Measurements from ENCODE around the gene BTNL9. TPM values are rescaled to one million over a fixed set of nuclear protein-coding genes. Genes with fewer than 3 reads are reported as not detected.

Gene BTNL9
- total RNA-seq, 1 experiment from 2014 or later: not detected

- H3K4me3 ChIP-seq (ENCODE audit: low read depth, low read length, poor library complexity, severe bottlenecking): no peak overlapping the region
- no peaks in the 10 kb centered on the region for H3K4me1 ChIP-seq (ENCODE audit: insufficient read depth, low read length, poor library complexity, severe bottlenecking)
- TF ChIP-seq EZH2 (IDR thresholded peaks at IDR 0.05; ENCODE audit: borderline replicate concordance, low read depth, low read length, poor library complexity, severe bottlenecking) (no peak), CTCF (conservative IDR thresholded peaks at IDR 0.05; ENCODE audit: low read depth, low read length) (no peak)
- H3K27me3 ChIP-seq (replicated peaks; ENCODE audit: insufficient read depth, low read depth, low read length, poor library complexity): no peaks in the 10 kb centered on the region
- POLR2A ChIA-PET (ENCODE audit: low non-redundant PET): no interaction called here
- no peak for DNase-seq (ENCODE audit: low spot score)
- intact Hi-C loops (cut with micrococcal nuclease; ENCODE audit: unreplicated experiment): no loop called here
- H3K36me3 ChIP-seq (ENCODE audit: insufficient read depth, low read length, poor library complexity, severe bottlenecking): no peaks in the 10 kb centered on the region
- CTCF ChIA-PET: no interaction called here
- BruUV-seq (replicated peaks): no TSS peak
- H3K9me3 ChIP-seq (ENCODE audit: low read depth, low read length, poor library complexity, severe bottlenecking): no peaks in the 10 kb centered on the region
- no peak overlapping the region for H3K27ac ChIP-seq (ENCODE audit: low read depth, low read length, poor library complexity, severe bottlenecking)
These were observed 19.4 kb upstream of the BTNL9 start for GRCh38 chr5:181020688-181021087.

GRCh38 chr5:181024245-181025064, 15.6 kb upstream of the BTNL9 start:
- TF ChIP-seq CTCF (conservative IDR thresholded peaks at IDR 0.05; ENCODE audit: low read depth, low read length): no peak
- TF ChIP-seq EZH2 (IDR thresholded peaks at IDR 0.05; ENCODE audit: borderline replicate concordance, low read depth, low read length, poor library complexity, severe bottlenecking): no peak
- H3K27me3 ChIP-seq (replicated peaks; ENCODE audit: insufficient read depth, low read depth, low read length, poor library complexity): no peaks in the 10 kb centered on the region
- no peaks in the 10 kb centered on the region for H3K9me3 ChIP-seq (ENCODE audit: low read depth, low read length, poor library complexity, severe bottlenecking)
- no TSS peak for BruUV-seq (replicated peaks)
- no peak overlapping the region for H3K27ac ChIP-seq (ENCODE audit: low read depth, low read length, poor library complexity, severe bottlenecking)
- H3K4me3 ChIP-seq (ENCODE audit: low read depth, low read length, poor library complexity, severe bottlenecking): no peak overlapping the region
- no peaks in the 10 kb centered on the region for H3K36me3 ChIP-seq (ENCODE audit: insufficient read depth, low read length, poor library complexity, severe bottlenecking)
- intact Hi-C loops (cut with micrococcal nuclease; ENCODE audit: unreplicated experiment): no loop called here
- CTCF ChIA-PET: no interaction called here
- H3K4me1 ChIP-seq (ENCODE audit: insufficient read depth, low read length, poor library complexity, severe bottlenecking): no peaks in the 10 kb centered on the region
- POLR2A ChIA-PET (ENCODE audit: low non-redundant PET): no interaction called here
- DNase-seq (ENCODE audit: low spot score): no peak

- TF ChIP-seq EZH2 (IDR thresholded peaks at IDR 0.05; ENCODE audit: borderline replicate concordance, low read depth, low read length, poor library complexity, severe bottlenecking) (no peak), CTCF (conservative IDR thresholded peaks at IDR 0.05; ENCODE audit: low read depth, low read length) (no peak)
- Histone ChIP-seq H3K27ac (ENCODE audit: low read depth, low read length, poor library complexity, severe bottlenecking) (no peak overlapping the region), H3K4me3 (ENCODE audit: low read depth, low read length, poor library complexity, severe bottlenecking) (no peak overlapping the region), H3K4me1 (ENCODE audit: insufficient read depth, low read length, poor library complexity, severe bottlenecking) (no peaks in the 10 kb centered on the region), H3K27me3 (replicated peaks; ENCODE audit: insufficient read depth, low read depth, low read length, poor library complexity) (no peaks in the 10 kb centered on the region), H3K36me3 (ENCODE audit: insufficient read depth, low read length, poor library complexity, severe bottlenecking) (no peaks in the 10 kb centered on the region), H3K9me3 (ENCODE audit: low read depth, low read length, poor library complexity, severe bottlenecking) (no peaks in the 10 kb centered on the region)
- CTCF ChIA-PET: no interaction called here
- BruUV-seq (replicated peaks): no TSS peak
- POLR2A ChIA-PET (ENCODE audit: low non-redundant PET): no interaction called here
- DNase-seq (ENCODE audit: low spot score): no peak
- intact Hi-C loops (cut with micrococcal nuclease; ENCODE audit: unreplicated experiment): no loop called here
These were observed 12.5 kb upstream of the BTNL9 start for GRCh38 chr5:181027452-181028031.

Measured in A673 (cell line).